Fibroblast of villous mesenchyme (primary cell): ENCODE data around the gene MYMK. TPM values are rescaled to one million over a fixed set of nuclear protein-coding genes. Genes with fewer than 3 reads are reported as not detected.

Experiments used
- DNase-seq: peaks from one replicate; pipeline ENCODE4 v3.0.0-alpha.2; 2010; ENCODE audit warnings: low read depth
- H3K4me3 ChIP-seq: 2 replicates; pipeline ENCODE4 v1.5.1; 2011; ENCODE audit warnings: low read depth, mild to moderate bottlenecking, low read length
- CTCF ChIP-seq: IDR thresholded peaks from 2 replicates; pipeline ENCODE4 v1.5.1; 2012; ENCODE audit warnings: low read depth, mild to moderate bottlenecking, low read length; ENCODE audit not compliant: insufficient read depth
- total RNA-seq: library from RNA; depleted of rRNA; stranded (reverse); fragments of >200 nt; gene quantifications from 2 replicates; pipeline ENCODE4 v1.2.3, GENCODE V29; 2012

MYMK gene
- total RNA-seq, 1 donor: not detected

- no peak overlapping the region for H3K4me3 ChIP-seq
- DNase-seq: no peak
- no peak for TF ChIP-seq CTCF
Observed at GRCh38 chr9:133490865-133491655, 33.7 kb downstream of the MYMK start.

- no peak for TF ChIP-seq CTCF
- DNase-seq: no peak
- no peak overlapping the region for H3K4me3 ChIP-seq
Observed at GRCh38 chr9:133490201-133490681, 34.5 kb downstream of the MYMK start.

GRCh38 chr9:133489253-133490190, 35.2 kb downstream of the MYMK start:
- no peak for TF ChIP-seq CTCF
- no peak overlapping the region for H3K4me3 ChIP-seq
- no peak for DNase-seq

GRCh38 chr9:133488686-133489252, 36.0 kb downstream of the MYMK start:
- TF ChIP-seq CTCF: no peak
- no peak overlapping the region for H3K4me3 ChIP-seq
- DNase-seq: no peak

DNA sequence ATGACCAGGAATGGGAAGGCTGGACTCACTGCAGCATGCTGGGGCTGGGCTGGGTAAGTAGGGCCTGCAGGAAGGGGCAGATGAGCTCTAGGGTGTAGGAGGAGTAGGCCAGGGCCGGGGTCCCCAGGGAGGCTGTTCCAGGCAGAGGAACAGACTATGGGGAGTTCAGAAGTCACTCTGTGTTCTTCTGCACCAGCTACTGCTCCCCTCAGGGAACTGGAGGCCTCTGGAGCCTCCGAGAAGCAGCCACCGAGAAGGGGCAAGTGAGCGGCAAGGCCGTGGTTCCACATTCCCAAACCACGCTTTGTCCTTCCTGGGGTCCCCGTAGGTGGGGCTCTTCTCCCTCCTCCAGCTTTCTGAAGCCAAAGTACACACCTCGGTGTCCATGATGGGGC, 37.4 kb downstream of the MYMK start:
- no peak for DNase-seq
- no peak overlapping the region for H3K4me3 ChIP-seq
- no peak for TF ChIP-seq CTCF

DNA sequence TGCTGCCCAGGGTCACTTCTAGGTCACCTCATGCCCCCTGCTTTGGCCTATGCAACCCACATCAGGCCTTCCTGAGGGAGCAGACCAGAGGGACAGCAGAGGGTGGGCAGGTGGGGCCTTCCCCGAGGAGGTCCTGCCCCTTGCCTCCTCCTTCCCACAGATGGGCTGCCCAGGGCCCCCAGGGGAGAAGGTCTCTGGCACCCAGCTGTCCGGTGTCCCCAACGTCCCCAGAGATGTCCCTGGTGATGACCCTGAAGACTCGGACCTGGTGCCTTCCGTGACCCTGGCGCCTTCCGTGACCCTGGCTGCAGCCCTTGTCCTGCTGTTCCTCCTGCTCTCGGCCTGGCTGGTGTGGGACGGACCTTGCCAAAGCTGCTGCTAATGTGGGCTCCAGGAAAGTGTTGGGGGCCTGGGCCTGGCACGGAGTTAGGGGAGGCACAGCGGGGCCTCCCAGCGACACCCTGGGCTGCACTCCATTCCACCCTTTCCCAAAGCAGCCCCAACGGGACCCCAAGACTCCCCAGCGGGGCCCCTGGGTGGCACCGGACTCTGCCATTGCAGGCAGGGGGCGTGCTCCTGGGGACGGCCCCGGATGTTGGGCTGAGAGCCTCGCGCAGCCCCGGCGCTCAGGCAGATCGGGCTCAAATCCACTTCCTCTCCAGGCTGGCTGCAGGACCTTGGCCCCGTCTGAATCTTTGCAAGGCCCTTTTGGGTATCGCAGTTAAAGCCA, 39.1 kb downstream of the MYMK start:
- TF ChIP-seq CTCF: no peak
- H3K4me3 ChIP-seq: no peak overlapping the region
- no peak for DNase-seq
